Liver (tissue), 3 donors: ENCODE data around the gene ATP11A.

Experiments
- CTCF ChIP-seq: fragments of 150-350 bp; IDR thresholded peaks from 2 replicates; pipeline ENCODE4 v1.5.1; 2017; ENCODE audit warnings: improper control_type of control experiment, low read depth, low read length; ENCODE audit not compliant: missing input control
- EGR1 ChIP-seq, 2 donors: IDR thresholded peaks; 2 replicates each; pipeline ENCODE4 v1.6.1; 2016 to 2018; ENCODE audit warnings: antibody characterized with exemption in 2 of 2, low read depth in 2 of 2
- FOXA1 ChIP-seq: IDR thresholded peaks from 2 replicates; pipeline ENCODE4 v1.6.1; 2016; ENCODE audit warnings: antibody characterized with exemption
- FOXA2 ChIP-seq: IDR thresholded peaks from 2 replicates; pipeline ENCODE4 v1.6.1; 2016; ENCODE audit warnings: antibody characterized with exemption
- GABPA ChIP-seq, 2 donors: IDR thresholded peaks in 1 of 2; conservative IDR thresholded peaks in 1 of 2; 2 replicates each; pipeline ENCODE4 v1.6.1; 2016; ENCODE audit warnings: antibody characterized with exemption in 2 of 2, mild to moderate bottlenecking in 1 of 2, moderate library complexity in 1 of 2
- JUND ChIP-seq, 2 donors: IDR thresholded peaks; 2 replicates each; pipeline ENCODE4 v1.6.1; 2016; ENCODE audit warnings: antibody characterized with exemption in 2 of 2
- RAD21 ChIP-seq, 2 donors: IDR thresholded peaks; 2 replicates each; pipeline ENCODE4 v1.6.1; 2016; ENCODE audit warnings: antibody characterized with exemption in 2 of 2, mild to moderate bottlenecking in 2 of 2
- REST ChIP-seq: IDR thresholded peaks from 2 replicates; pipeline ENCODE4 v1.6.1; 2016; ENCODE audit warnings: antibody characterized with exemption, mild to moderate bottlenecking
- RXRA ChIP-seq, 2 donors: IDR thresholded peaks; 2 replicates each; pipeline ENCODE4 v1.6.1; 2017 to 2018; ENCODE audit warnings: antibody characterized with exemption in 2 of 2, mild to moderate bottlenecking in 1 of 2
- SP1 ChIP-seq: IDR thresholded peaks from 2 replicates; pipeline ENCODE4 v1.6.1; 2018; ENCODE audit warnings: antibody characterized with exemption, mild to moderate bottlenecking
- TAF1 ChIP-seq: conservative IDR thresholded peaks from 2 replicates; pipeline ENCODE4 v1.6.1; 2016; ENCODE audit warnings: antibody characterized with exemption, mild to moderate bottlenecking
- YY1 ChIP-seq: IDR thresholded peaks from 2 replicates; pipeline ENCODE4 v1.6.1; 2016; ENCODE audit warnings: antibody characterized with exemption, mild to moderate bottlenecking
- ZBTB33 ChIP-seq: IDR thresholded peaks from 2 replicates; pipeline ENCODE4 v1.6.1; 2016; ENCODE audit warnings: antibody characterized with exemption
- TF ChIP-seq, protein P1 (sequence below): IDR thresholded peaks from 2 replicates; pipeline ENCODE4 v1.6.1; 2016; ENCODE audit warnings: antibody characterized with exemption
- donor health status: healthy.
- donor health status: healthy.

- TF ChIP-seq CTCF, result no peak
- TF ChIP-seq JUND (IDR thresholded peaks at IDR 0.05), result no peak
- no peak for TF ChIP-seq GABPA (IDR thresholded peaks at IDR 0.05 in 1 of 2, conservative IDR thresholded peaks at IDR 0.05 in 1 of 2)
- TF ChIP-seq RXRA (IDR thresholded peaks at IDR 0.05), result no peak
- TF ChIP-seq, protein P1, sequence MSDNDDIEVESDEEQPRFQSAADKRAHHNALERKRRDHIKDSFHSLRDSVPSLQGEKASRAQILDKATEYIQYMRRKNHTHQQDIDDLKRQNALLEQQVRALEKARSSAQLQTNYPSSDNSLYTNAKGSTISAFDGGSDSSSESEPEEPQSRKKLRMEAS, result no peak
- TF ChIP-seq REST, result no peak
- no peak for TF ChIP-seq EGR1 (IDR thresholded peaks at IDR 0.05; ENCODE audit: low read depth in 2 of 2)
- TF ChIP-seq TAF1, result no peak
- TF ChIP-seq ZBTB33, result no peak
- no peak for TF ChIP-seq YY1
- TF ChIP-seq FOXA1, result no peak
- TF ChIP-seq RAD21 (IDR thresholded peaks at IDR 0.05), result no peak
- no peak for TF ChIP-seq FOXA2
- no peak for TF ChIP-seq SP1
These were observed 70.0 kb downstream of the ATP11A start for GRCh38 chr13:112759827-112760226.
